GM21717 (cell line): ENCODE data around the gene MMP7.
"Not testable (repeated sequence)": the region's sequence is repeated elsewhere in the genome, so short reads cannot be mapped to it uniquely, and the experiment has no call there.

Source experiments
- ATAC-seq: cut with Tn5 transposase; IDR thresholded peaks from one replicate; pipeline ENCODE4 v1.9.1; 2021; ENCODE audit warnings: mild to moderate bottlenecking, moderate library complexity; ENCODE audit not compliant: unreplicated experiment

Gene MMP7

GRCh38 chr11:102544594-102544993 is 14.0 kb upstream of the MMP7 start:
- ATAC-seq: no peak

- no peak for ATAC-seq
These were observed 9.0 kb upstream of the MMP7 start for GRCh38 chr11:102539567-102539966.

- no peak for ATAC-seq
These were observed 8.4 kb upstream of the MMP7 start for GRCh38 chr11:102538932-102539331.

- ATAC-seq: no peak
These were observed 3.8 kb upstream of the MMP7 start for GRCh38 chr11:102534261-102534872.

DNA sequence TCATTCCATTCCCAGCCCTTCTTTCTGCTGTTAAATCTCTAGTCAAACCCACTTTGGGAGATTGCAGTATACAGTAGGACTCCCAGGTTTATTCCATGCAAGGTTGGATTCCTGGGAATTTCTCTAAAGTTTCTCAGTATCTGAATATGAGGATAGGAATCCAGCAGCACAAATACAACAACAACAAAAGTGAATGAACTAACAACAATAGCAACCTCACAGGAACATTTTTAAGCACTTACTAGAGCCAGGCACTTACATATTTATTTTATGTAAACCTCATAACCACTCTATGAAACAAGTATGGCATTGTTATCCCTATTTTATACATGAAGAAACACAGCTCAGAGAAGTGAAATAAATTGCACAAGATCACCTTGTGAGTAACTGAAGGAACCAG is 1.9 kb downstream of the MMP7 start:
- ATAC-seq: no peak

DNA sequence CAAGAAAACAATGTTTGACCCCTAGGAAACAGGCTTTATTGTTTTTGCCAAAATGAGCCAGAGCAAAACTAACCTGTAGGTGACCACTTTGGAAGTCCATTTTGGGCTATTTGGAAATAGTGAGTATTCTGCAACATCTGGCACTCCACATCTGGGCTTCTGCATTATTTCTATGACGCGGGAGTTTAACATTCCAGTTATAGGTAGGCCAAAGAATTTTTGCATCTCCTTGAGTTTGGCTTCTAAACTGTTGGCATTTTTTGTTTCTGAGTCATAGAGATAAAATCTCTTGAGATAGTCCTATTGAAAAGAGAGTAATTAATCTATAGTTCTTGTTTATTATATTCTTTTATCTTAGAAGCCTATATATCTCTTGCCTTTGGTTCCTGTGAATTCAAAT is 2.9 kb downstream of the MMP7 start:
- ATAC-seq: no peak

- ATAC-seq: no peak
These were observed 3.5 kb downstream of the MMP7 start for GRCh38 chr11:102527041-102527440.

- ATAC-seq: no peak
These were observed 6.7 kb downstream of the MMP7 start for GRCh38 chr11:102523887-102524286.

GRCh38 chr11:102523189-102523570 is 7.4 kb downstream of the MMP7 start:
- no peak for ATAC-seq

DNA sequence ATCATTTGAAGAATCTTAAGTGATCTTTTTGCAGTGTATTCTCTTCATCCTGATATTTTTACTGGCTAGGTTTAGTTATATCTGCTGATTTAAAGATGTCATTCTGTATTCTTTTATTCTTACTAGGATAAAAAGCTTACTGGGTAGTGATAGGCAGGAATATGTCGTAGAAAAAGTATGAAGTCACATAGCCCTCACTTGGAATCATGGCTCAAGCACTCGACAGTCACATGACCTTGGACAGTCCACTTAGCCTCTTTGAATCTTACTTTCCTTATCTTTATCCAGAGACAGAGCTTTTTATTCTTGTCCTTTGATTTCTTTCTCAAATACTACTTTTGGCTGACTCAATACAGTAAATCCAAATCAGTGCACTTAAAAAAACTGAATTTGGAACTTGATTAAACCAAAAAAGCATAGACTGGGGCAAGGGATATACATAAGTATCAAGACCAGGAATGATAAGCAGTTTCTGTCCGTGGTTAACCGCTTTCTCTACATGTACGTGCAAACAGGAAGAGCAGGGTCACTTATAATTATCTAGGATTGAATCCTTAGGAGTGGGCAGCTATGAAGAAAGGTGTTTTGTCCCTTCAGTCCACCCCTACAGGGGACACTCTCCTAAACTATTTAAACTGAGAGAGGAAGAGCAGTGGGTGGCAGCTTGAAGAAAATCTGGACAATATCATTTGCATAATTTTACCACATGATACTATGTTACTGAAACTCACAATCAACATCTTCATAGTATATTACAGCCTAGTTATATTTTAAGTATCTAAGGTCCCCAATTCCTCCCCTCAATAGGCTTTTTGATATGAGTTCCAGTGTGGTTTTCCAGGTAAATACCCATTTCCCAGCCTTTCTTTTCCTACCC is 8.0 kb downstream of the MMP7 start:
- peak; percentile 63 for ATAC-seq

GRCh38 chr11:102521121-102521520 is 9.4 kb downstream of the MMP7 start:
- no peak for ATAC-seq

GRCh38 chr11:102520514-102520913 is 10.0 kb downstream of the MMP7 start:
- no peak for ATAC-seq

DNA sequence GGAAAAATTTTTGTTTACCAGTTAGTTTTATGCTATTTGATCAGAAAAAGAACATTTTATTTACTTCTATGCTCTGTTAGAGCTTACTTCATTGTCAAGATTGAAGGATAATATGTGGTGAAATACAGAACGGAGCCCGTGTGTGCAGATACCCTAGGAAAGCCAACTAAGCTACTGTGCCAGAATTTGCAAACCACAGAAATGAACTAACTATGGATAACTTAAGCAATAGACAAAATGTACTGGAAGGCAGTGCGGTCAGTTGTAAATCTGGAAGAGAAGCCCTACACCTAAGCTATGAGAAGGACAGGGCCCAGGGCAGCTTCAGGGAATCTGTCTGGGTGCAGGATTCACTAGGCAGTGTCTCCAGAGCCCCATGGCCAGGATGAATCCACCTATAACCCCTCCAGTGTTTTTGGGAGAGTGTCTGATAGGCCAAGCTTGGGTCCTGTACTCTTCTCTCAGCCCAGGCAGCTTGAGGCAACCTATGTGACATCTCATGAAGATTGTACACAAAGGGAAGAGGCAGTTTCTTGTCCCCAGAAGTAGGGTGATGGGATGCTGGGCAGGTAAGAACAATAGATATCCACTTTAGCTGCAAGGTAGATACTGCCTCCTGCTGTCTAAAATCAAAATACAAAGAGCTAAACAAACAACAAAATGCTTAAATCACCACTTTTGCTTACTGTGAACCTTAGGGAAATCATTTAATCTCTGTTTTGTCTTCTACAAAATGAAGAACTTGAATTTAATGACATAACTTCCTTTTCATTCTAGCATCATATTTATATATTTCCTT is 12.1 kb downstream of the MMP7 start:
- no peak for ATAC-seq

DNA sequence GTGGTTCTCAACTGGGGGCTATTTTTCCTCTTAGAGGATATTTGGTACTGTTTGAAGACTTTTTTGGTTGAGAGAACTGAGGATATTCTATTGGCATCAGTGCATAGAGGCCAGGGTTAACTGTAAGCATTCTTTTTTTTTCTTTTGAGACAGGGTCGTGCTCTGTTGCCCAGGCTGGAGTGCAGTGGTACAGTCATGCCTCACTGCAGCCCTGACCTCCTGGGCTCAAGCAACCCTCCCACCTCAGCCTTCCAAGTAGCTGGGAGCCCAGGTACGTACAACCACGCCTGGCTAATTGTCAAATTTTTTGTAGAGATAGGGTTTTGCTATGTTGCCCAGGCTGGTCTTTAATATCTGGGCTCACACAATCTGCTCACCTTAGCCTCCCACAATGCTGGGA is 12.9 kb downstream of the MMP7 start:
- no peak for ATAC-seq

DNA sequence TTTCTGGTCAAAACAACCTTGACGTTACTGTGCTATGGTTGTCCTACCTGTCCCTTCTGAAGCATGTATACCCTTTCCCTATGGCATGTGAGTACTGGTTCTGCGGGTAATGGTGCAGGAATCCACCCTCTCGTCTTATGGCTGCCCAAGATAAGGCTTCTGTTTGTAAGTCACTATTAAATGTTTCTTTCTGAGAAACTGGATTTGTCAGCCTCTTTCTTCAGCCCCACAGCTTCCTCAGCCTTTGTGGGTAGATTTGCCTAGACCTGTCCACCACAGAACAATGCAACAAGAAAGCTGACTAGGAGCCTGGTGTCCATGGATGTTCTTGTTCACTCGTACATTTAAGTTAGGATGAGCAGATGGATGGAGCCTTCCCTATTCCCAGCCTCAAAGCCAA is 14.4 kb downstream of the MMP7 start:
- ATAC-seq: no peak

- no peak for ATAC-seq
These were observed 16.7 kb downstream of the MMP7 start for GRCh38 chr11:102513869-102514268.

GRCh38 chr11:102510439-102511135 is 20.0 kb downstream of the MMP7 start:
- ATAC-seq: no peak

- not testable (repeated sequence) for ATAC-seq
These were observed 27.7 kb downstream of the MMP7 start for GRCh38 chr11:102502831-102503230.

DNA sequence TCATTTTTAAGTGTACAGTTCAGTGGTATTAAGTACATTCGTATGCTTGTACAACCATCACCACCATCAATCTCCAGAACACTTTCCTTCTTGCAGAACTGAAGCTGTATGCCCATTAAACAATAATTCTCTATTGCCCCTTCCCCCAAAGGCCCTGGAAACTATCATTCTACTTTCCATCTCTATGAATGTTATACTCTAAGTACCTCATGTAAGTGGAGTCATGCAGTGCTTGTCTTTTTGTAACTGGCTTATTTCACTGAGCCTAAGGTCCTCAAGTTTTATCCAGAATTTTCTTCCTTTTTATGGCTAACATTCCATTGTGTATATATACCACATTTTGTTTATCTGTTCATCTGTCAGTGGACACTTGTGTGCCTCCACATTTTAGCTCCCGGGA is 29.7 kb downstream of the MMP7 start:
- no peak for ATAC-seq

DNA sequence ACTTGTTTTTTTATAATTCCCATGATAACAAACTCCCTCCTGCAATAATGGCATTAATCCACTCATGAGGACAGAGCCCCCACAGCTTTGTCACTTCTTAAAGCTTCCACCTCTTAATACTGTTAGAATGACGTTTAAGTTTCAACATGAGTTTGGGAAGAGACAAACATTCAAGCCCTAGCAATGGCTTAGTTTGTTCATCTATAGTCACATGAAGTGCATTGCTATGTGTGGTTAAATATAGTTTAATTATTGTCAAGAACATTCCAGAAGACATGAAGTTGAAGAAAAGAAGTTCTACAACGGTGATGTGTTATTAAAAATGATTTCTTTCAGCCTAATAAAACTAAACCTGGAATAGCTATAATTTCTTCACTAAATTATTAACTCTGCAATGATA is 30.6 kb downstream of the MMP7 start:
- no peak for ATAC-seq

DNA sequence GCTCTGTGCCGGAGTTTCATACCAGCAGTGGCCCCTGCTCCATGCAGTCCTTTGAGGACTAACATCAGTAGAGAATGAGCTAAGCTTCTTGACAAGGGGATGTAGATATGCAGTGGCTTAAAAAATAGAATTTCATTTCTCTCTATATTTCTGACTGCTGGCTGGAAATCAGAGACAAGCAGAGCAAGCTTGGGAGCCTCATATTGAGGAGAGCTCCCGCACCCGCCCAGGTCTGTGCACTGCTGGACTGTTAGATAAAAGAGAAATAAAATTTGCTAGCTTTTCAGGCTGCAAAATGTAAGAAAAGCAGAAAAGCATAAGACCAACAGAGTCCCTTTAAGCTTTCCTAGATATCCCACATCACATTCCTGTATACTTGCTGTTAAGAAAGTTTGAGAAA is 31.4 kb downstream of the MMP7 start:
- ATAC-seq: no peak
